ENCODE measurements around the gene SUN2. TPM values are rescaled to one million over a fixed set of nuclear protein-coding genes. Genes with fewer than 3 reads are reported as not detected.
A peak's percentile ranks its signal among the peaks of the same experiment; 100 is the strongest.

Gene SUN2
- total and polyA plus RNA-seq, 2 donors (not counting 1 experiment from before 2014, with no cell fraction given), result 224 to 305 TPM

GRCh38 chr22:38766076-38766777 is 10.4 kb upstream of the SUN2 start:
- ChIA-PET CTCF (interaction anchor here (0.7 to 7.0 kb wide), 21 partner anchors 7 to 949 kb away, joined by 3 to 81 read pairs (median 4); no protein-coding TSS in a partner anchor), POLR2A (interaction anchor here (0.7 to 1.0 kb wide), 3 partner anchors 10 to 105 kb away, joined by 3 to 6 read pairs (median 5); no protein-coding TSS in a partner anchor)
- H3K79me2 ChIP-seq (ENCODE audit: control insufficient read depth, insufficient read depth, low read length), result no peaks in the 10 kb centered on the region
- H3K36me3 ChIP-seq (replicated peaks in 1 of 2; ENCODE audit: control extremely low read depth in 1 of 2, control insufficient read depth in 1 of 2, extremely low read depth in 1 of 2, insufficient read depth in 2 of 2, low read length in 1 of 2), result no peaks in the 10 kb centered on the region
- no peak overlapping the region for H2AFZ ChIP-seq (ENCODE audit: insufficient read depth, low read depth, low read length, poor library complexity, severe bottlenecking)
- H3K4me3 Mint-ChIP-seq, result no peak overlapping the region
- no peak overlapping the region for H3K9ac ChIP-seq (ENCODE audit: low read length)
- DNase-seq (peak; percentile 58), ATAC-seq (ENCODE audit: low read depth) (peak; percentile 50)
- peak; percentile 72 for TF ChIP-seq CTCF (IDR thresholded peaks at IDR 0.05)
- no peak for TF ChIP-seq EZH2 (IDR thresholded peaks at IDR 0.05; ENCODE audit: borderline replicate concordance, insufficient read depth, low read depth, low read length, poor library complexity, severe bottlenecking)
- no peaks in the 10 kb centered on the region for H3K27me3 Mint-ChIP-seq
- intact Hi-C loops (cut with micrococcal nuclease), result loop anchor here (1.0 kb wide), 1 partner anchor 33 kb away; no protein-coding TSS in a partner anchor
- peaks cover 3 to 4% of the 10 kb centered on the region in 2 donors for H3K4me1 ChIP-seq (ENCODE audit: control insufficient read depth in 2 of 2, insufficient read depth in 2 of 2, low read length in 2 of 2)
- peaks cover 6% of the 10 kb centered on the region for H3K4me1 Mint-ChIP-seq
- peak overlapping the region; percentile 19 for H3K4me2 ChIP-seq (replicated peaks; ENCODE audit: low read depth, low read length, poor library complexity, severe bottlenecking)
- H3K27ac Mint-ChIP-seq, result no peak overlapping the region
- no peak overlapping the region for H3K27ac ChIP-seq (ENCODE audit: low read length in 2 of 2)
- H3K9me3 Mint-ChIP-seq (ENCODE audit: insufficient read depth), result no peaks in the 10 kb centered on the region
- no peaks in the 10 kb centered on the region for H4K20me1 ChIP-seq (ENCODE audit: control insufficient read depth, insufficient read depth, low read length, poor library complexity, severe bottlenecking)
- H3K27me3 ChIP-seq (replicated peaks in 1 of 4; ENCODE audit: control extremely low read depth in 1 of 4, control insufficient read depth in 3 of 4, insufficient read depth in 4 of 4, low read length in 3 of 4), result no peaks in the 10 kb centered on the region
- 61% methylated on average over 11 of the region's 14 CpGs for WGBS (ENCODE audit: insufficient coverage)
- no peak overlapping the region for H3K4me3 ChIP-seq (ENCODE audit: control extremely low read depth in 1 of 5, extremely low read depth in 1 of 5, insufficient read depth in 1 of 5, low read depth in 2 of 5, low read length in 4 of 5)
- H3K9me3 ChIP-seq (ENCODE audit: control extremely low read depth in 1 of 3, control insufficient read depth in 2 of 3, insufficient read depth in 1 of 3, low read length in 2 of 3), result no peaks in the 10 kb centered on the region

- Histone ChIP-seq H3K4me3 (ENCODE audit: control extremely low read depth in 1 of 5, extremely low read depth in 1 of 5, insufficient read depth in 1 of 5, low read depth in 2 of 5, low read length in 4 of 5) (no peak overlapping the region), H3K27ac (ENCODE audit: low read length in 2 of 2) (no peak overlapping the region), H3K27me3 (replicated peaks in 1 of 4; ENCODE audit: control extremely low read depth in 1 of 4, control insufficient read depth in 3 of 4, insufficient read depth in 4 of 4, low read length in 3 of 4) (no peaks in the 10 kb centered on the region), H4K20me1 (ENCODE audit: control insufficient read depth, insufficient read depth, low read length, poor library complexity, severe bottlenecking) (no peaks in the 10 kb centered on the region), H3K4me2 (replicated peaks; ENCODE audit: low read depth, low read length, poor library complexity, severe bottlenecking) (no peak overlapping the region), H3K9ac (ENCODE audit: low read length) (no peak overlapping the region), H3K9me3 (ENCODE audit: control extremely low read depth in 1 of 3, control insufficient read depth in 2 of 3, insufficient read depth in 1 of 3, low read length in 2 of 3) (no peaks in the 10 kb centered on the region), H3K36me3 (replicated peaks in 1 of 2; ENCODE audit: control extremely low read depth in 1 of 2, control insufficient read depth in 1 of 2, extremely low read depth in 1 of 2, insufficient read depth in 2 of 2, low read length in 1 of 2) (no peaks in the 10 kb centered on the region), H3K79me2 (ENCODE audit: control insufficient read depth, insufficient read depth, low read length) (no peaks in the 10 kb centered on the region), H2AFZ (ENCODE audit: insufficient read depth, low read depth, low read length, poor library complexity, severe bottlenecking) (no peak overlapping the region), H3K4me1 (ENCODE audit: control insufficient read depth in 2 of 2, insufficient read depth in 2 of 2, low read length in 2 of 2) (peaks cover 28 to 39% of the 10 kb centered on the region in 2 donors)
- WGBS (ENCODE audit: insufficient coverage), result 75% methylated on average over 7 of the region's 11 CpGs
- peaks cover 23% of the 10 kb centered on the region for H3K4me1 Mint-ChIP-seq
- no peaks in the 10 kb centered on the region for H3K9me3 Mint-ChIP-seq (ENCODE audit: insufficient read depth)
- POLR2A ChIA-PET, result interaction anchor here (0.6 to 1.4 kb wide), 5 partner anchors 11 to 711 kb away, joined by 3 to 5 read pairs (median 3); no protein-coding TSS in a partner anchor
- no peaks in the 10 kb centered on the region for H3K27me3 Mint-ChIP-seq
- ATAC-seq (ENCODE audit: low read depth) (no peak), DNase-seq (no peak)
- no peak overlapping the region for H3K27ac Mint-ChIP-seq
- no peak overlapping the region for H3K4me3 Mint-ChIP-seq
- intact Hi-C loops (cut with micrococcal nuclease), result no loop called here
- TF ChIP-seq EZH2 (IDR thresholded peaks at IDR 0.05; ENCODE audit: borderline replicate concordance, insufficient read depth, low read depth, low read length, poor library complexity, severe bottlenecking) (no peak), CTCF (IDR thresholded peaks at IDR 0.05) (no peak)
- CTCF ChIA-PET, result interaction anchor here (1.3 to 1.5 kb wide), 2 partner anchors 11 to 39 kb away, joined by 3 to 5 read pairs; no protein-coding TSS in a partner anchor
Observed at GRCh38 chr22:38762551-38762983, 6.8 kb upstream of the SUN2 start.

Data from B cell (primary cell).